K562 (cell line): ENCODE measurements around the gene ACSL3. TPM values are rescaled to one million over a fixed set of nuclear protein-coding genes. Genes with fewer than 3 reads are reported as not detected.

Experiments
- ATAC-seq: fragments of 200-7000 bp; cut with Tn5 transposase; 3 replicates; pipeline ENCODE4 v1.9.1; 2020; ENCODE audit warnings: moderate library complexity
- BruUV-seq: library from RNA; stranded (reverse); fragments of 400-500 nt; replicated peaks from 2 replicates; lab custom pipeline; 2021; lab: Mats Ljungman, UMichigan
- CTCF ChIA-PET: fragments of 300-600 bp; formaldehyde crosslinking; extraction: SDS; loops from one replicate; lab custom pipeline; 2021; ENCODE audit warnings: low intra/inter-chr PET ratio; lab: Yijun Ruan, JAX
- POLR2A ChIA-PET: fragments of 300-600, 350-650 bp; sonication (Branson Sonifier 250); formaldehyde crosslinking; extraction: SDS; loops from one replicate; lab custom pipeline; 2021; ENCODE audit warnings: antibody characterized with exemption, inconsistent platforms; lab: Yijun Ruan, JAX
- DNase-seq, 4 experiments: peaks; one replicate each; pipeline versions ENCODE4 v3.0.0 to v3.0.0-alpha.2; 2011 to 2018; ENCODE audit warnings: low spot score in 3 of 4, mixed read lengths in 3 of 4; ENCODE audit errors: extremely low read depth in 1 of 4
- FAIRE-seq: peaks from 2 replicates; lab custom pipeline; 2011; peaks lifted over from hg19 to GRCh38; lab: Jason Lieb, UNC
- H2AFZ ChIP-seq: 2 replicates; pipeline ENCODE4 v1.6.0; 2011; ENCODE audit warnings: low read depth, low read length, control low read depth, inconsistent platforms
- H3K27ac ChIP-seq: fragments of 200-600 bp; 3 replicates; pipeline ENCODE4 v1.8.0; 2011; ENCODE audit warnings: low read depth, mild to moderate bottlenecking, control low read depth, inconsistent platforms, low read length, moderate library complexity, mixed read lengths; ENCODE audit errors: extremely low read depth
- H3K27me3 ChIP-seq, 2 experiments: fragments of 300-600 bp in 1 of 2; 2 replicates in 1 of 2; 3 replicates in 1 of 2; pipeline versions ENCODE4 v1.6.0 to v1.8.0; 2011; ENCODE audit warnings: inconsistent platforms in 2 of 2, low read length in 2 of 2, mild to moderate bottlenecking in 1 of 2, mixed read lengths in 1 of 2, moderate library complexity in 1 of 2; ENCODE audit not compliant: control insufficient read depth in 2 of 2, insufficient read depth in 2 of 2
- H3K36me3 ChIP-seq: fragments of 300-600 bp; 3 replicates; pipeline ENCODE4 v1.8.0; 2011; ENCODE audit warnings: mild to moderate bottlenecking, low read length, inconsistent platforms; ENCODE audit not compliant: control insufficient read depth, insufficient read depth
- H3K4me1 ChIP-seq, 2 experiments: fragments of 200-600 bp in 1 of 2; replicated peaks in 1 of 2; 2 replicates in 1 of 2; 3 replicates in 1 of 2; pipeline versions ENCODE4 v1.5.1 to v1.8.0; 2011; ENCODE audit warnings: inconsistent platforms in 2 of 2, low read length in 2 of 2, mild to moderate bottlenecking in 1 of 2, mixed read lengths in 1 of 2, moderate library complexity in 1 of 2; ENCODE audit not compliant: control insufficient read depth in 2 of 2, insufficient read depth in 2 of 2
- H3K4me2 ChIP-seq: 2 replicates; pipeline ENCODE4 v1.6.1; 2011; ENCODE audit warnings: low read length, control low read depth, inconsistent platforms, mixed read lengths; ENCODE audit not compliant: insufficient read depth
- H3K4me3 ChIP-seq: fragments of 200-600 bp; sonication (generic), shearing (Covaris generic); 2 replicates; pipeline ENCODE4 v1.5.1; 2016; ENCODE audit warnings: control low read depth, inconsistent platforms
- H3K79me2 ChIP-seq: fragments of 200-600 bp; 3 replicates; pipeline ENCODE4 v1.8.0; 2011; ENCODE audit warnings: low read length, inconsistent platforms; ENCODE audit not compliant: control insufficient read depth, insufficient read depth
- H3K9ac ChIP-seq, 2 experiments: 2 replicates each; pipeline versions ENCODE4 v1.6.0 to v1.6.1; 2011; ENCODE audit warnings: low read depth in 2 of 2, low read length in 2 of 2, control low read depth in 1 of 2, inconsistent platforms in 1 of 2, mild to moderate bottlenecking in 1 of 2, mixed read lengths in 1 of 2; ENCODE audit not compliant: insufficient read depth in 1 of 2
- H3K9me1 ChIP-seq: one replicate; pipeline ENCODE4 v1.6.0; 2011; ENCODE audit warnings: inconsistent platforms, mild to moderate bottlenecking, low read length, moderate library complexity; ENCODE audit not compliant: control insufficient read depth, insufficient read depth
- H3K9me3 ChIP-seq: replicated peaks from 2 replicates; pipeline ENCODE4 v1.5.1; 2011; ENCODE audit warnings: low read depth, low read length, inconsistent platforms; ENCODE audit not compliant: control insufficient read depth, insufficient read depth
- H4K20me1 ChIP-seq: replicated peaks from 2 replicates; pipeline ENCODE4 v1.6.1; 2011; ENCODE audit warnings: low read length, inconsistent platforms, mixed read lengths; ENCODE audit not compliant: control insufficient read depth, insufficient read depth
- KLF6 ChIP-seq: fragments of 250-450 bp; sonication (Bioruptor Pico); IDR thresholded peaks from 2 replicates; pipeline ENCODE4 v1.4.0; 2020; ENCODE audit warnings: mild to moderate bottlenecking, moderate library complexity, borderline replicate concordance
- MYC ChIP-seq, 2 experiments: fragments of 250-450 bp in 1 of 2; sonication (Bioruptor Pico) in 1 of 2; IDR thresholded peaks; 2 replicates each; pipeline versions ENCODE4 v1.5.1 to v1.6.1; 2012 to 2021; ENCODE audit warnings: low read depth in 2 of 2, borderline replicate concordance in 1 of 2, improper control_type of control experiment in 1 of 2, low read length in 1 of 2, mild to moderate bottlenecking in 1 of 2, moderate library complexity in 1 of 2
- ZNF354B ChIP-seq: fragments of 250-450 bp; sonication (Bioruptor Pico); IDR thresholded peaks from 2 replicates; pipeline ENCODE4 v1.4.0; 2020
- WGBS: fragments of 100-300 bp; shearing (Covaris generic); methylation state at CpG from one replicate; pipeline ENCODE4 v1.1.6; 2016; ENCODE audit warnings: low coverage, mixed read lengths; ENCODE audit not compliant: insufficient coverage; ENCODE audit errors: missing lambda C conversion rate; 5-methylcytosine and 5-hydroxymethylcytosine counted together
- in situ Hi-C: fragments of 300-500 bp; cut with MboI; formaldehyde crosslinking; loops from 4 replicates; pipeline ENCODE4 v1.15.0; 2018; ENCODE audit warnings: inconsistent platforms, mixed read lengths
- intact Hi-C: fragments of 100-400 bp; cut with micrococcal nuclease; formaldehyde crosslinking; loops from 2 replicates; pipeline ENCODE4 v1.14.2; 2022
- polyA plus RNA-seq, 8 experiments: library from polyadenylated mRNA; depleted of rRNA in 4 of 8; stranded (reverse) in 5 of 8; unstranded in 3 of 8; fragments of >200 nt; fragmentation: Nextera tagmentation in 2 of 8; fragmentation: Illumina TruSeq in 1 of 8; extraction: Ambion mirVana in 2 of 8; extraction: Trizol in 1 of 8; gene quantifications; 2 replicates each; pipeline versions ENCODE4 v1.2.1 to v1.2.3, GENCODE V29; 2011 to 2014; ENCODE audit warnings: inconsistent platforms in 1 of 8, missing spikeins in 1 of 8
- total RNA-seq, 7 experiments: library from RNA; depleted of rRNA in 6 of 7; stranded (reverse); fragments of >200 nt in 6 of 7; fragmentation: Illumina TruSeq in 2 of 7; extraction: Trizol in 2 of 7; gene quantifications; 2 replicates each; pipeline versions ENCODE4 v1.2.1 to v1.2.3, GENCODE V29; 2011 to 2021; ENCODE audit warnings: low replicate concordance in 1 of 7
- TF ChIP-seq, protein P1 (sequence below), 2 experiments: IDR thresholded peaks in 1 of 2; conservative IDR thresholded peaks in 1 of 2; 2 replicates each; pipeline ENCODE4 v1.6.1; 2016; ENCODE audit warnings: low read depth in 2 of 2, mild to moderate bottlenecking in 1 of 2, missing compliant biosample characterization in 1 of 2, missing genetic modification characterization in 1 of 2, moderate library complexity in 1 of 2
- TF ChIP-seq, protein P2 (sequence below), 2 experiments: fragments of 150-350 bp in 1 of 2; IDR thresholded peaks; 2 replicates each; pipeline ENCODE4 v1.6.1; 2012 to 2016; ENCODE audit warnings: low read depth in 2 of 2, low read length in 2 of 2, mild to moderate bottlenecking in 1 of 2, moderate library complexity in 1 of 2
- TF ChIP-seq, protein P3 (sequence below): fragments of 450-650 bp; IDR thresholded peaks from 2 replicates; pipeline ENCODE4 v1.6.1; 2016; ENCODE audit warnings: mild to moderate bottlenecking
- TF ChIP-seq, protein P4 (sequence below): fragments of 250-450 bp; sonication (Bioruptor Pico); IDR thresholded peaks from 2 replicates; pipeline ENCODE4 v1.9.0; 2021; ENCODE audit warnings: mild to moderate bottlenecking, inconsistent platforms

Gene ACSL3
- total and polyA plus RNA-seq, 9 of the 15 experiments (the other 6 are each of a cell fraction or from before 2014, with no cell fraction given) = 21.3 to 123 (median 85.2) TPM

DNA sequence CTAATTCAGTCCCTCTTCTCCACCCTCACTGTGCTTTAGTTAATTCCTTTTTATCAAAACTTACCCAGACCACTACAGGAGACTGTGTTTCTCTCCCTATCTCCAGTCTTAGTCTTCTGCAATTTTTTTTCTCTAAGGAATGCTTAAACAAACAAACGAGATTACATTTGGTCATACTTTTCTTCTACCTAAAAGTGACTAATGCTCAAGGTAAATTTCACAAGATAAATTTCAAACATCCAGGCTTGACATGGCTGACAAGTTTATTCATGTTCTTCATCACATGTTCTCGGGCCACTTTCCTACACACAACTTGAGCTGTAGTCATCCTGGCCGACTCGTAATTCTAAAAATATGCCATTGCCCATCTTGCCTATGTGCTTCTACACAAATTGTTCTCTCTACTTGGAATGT lies 23.2 kb upstream of the ACSL3 start:
- Histone ChIP-seq H4K20me1 (no peaks in the 10 kb centered on the region), H3K79me2 (no peaks in the 10 kb centered on the region), H3K27ac (no peak overlapping the region), H3K9ac (no peak overlapping the region), H3K4me3 (no peak overlapping the region), H3K4me1 (peaks cover 0 to 16% of the 10 kb centered on the region in 2 experiments; a peak in 3 of 5 replicates), H3K27me3 (no peaks in the 10 kb centered on the region), H3K4me2 (no peak overlapping the region), H2AFZ (peak overlapping the region; percentile 68), H3K9me3 (no peaks in the 10 kb centered on the region), H3K36me3 (no peaks in the 10 kb centered on the region), H3K9me1 (no peaks in the 10 kb centered on the region)
- ChIA-PET CTCF (no interaction called here), POLR2A (interaction anchor here (0.6 kb wide), 1 partner anchor 10 kb away, joined by 3 read pairs; no protein-coding TSS in a partner anchor)
- ATAC-seq (no peak), DNase-seq (no peak), FAIRE-seq (no peak)
- in situ Hi-C loops = no loop called here
- BruUV-seq = no TSS peak
- intact Hi-C loops = no loop called here
- 26% methylated on average over 4 of the region's 4 CpGs for WGBS
- TF ChIP-seq, protein P1, sequence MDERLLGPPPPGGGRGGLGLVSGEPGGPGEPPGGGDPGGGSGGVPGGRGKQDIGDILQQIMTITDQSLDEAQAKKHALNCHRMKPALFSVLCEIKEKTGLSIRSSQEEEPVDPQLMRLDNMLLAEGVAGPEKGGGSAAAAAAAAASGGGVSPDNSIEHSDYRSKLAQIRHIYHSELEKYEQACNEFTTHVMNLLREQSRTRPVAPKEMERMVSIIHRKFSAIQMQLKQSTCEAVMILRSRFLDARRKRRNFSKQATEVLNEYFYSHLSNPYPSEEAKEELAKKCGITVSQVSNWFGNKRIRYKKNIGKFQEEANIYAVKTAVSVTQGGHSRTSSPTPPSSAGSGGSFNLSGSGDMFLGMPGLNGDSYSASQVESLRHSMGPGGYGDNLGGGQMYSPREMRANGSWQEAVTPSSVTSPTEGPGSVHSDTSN (CRISPR knock-in tag; IDR thresholded peaks at IDR 0.05; ENCODE audit: low read depth) = no peak
- TF ChIP-seq, protein P1 (tag; conservative IDR thresholded peaks at IDR 0.05; ENCODE audit: low read depth) = no peak
- TF ChIP-seq, protein P2, sequence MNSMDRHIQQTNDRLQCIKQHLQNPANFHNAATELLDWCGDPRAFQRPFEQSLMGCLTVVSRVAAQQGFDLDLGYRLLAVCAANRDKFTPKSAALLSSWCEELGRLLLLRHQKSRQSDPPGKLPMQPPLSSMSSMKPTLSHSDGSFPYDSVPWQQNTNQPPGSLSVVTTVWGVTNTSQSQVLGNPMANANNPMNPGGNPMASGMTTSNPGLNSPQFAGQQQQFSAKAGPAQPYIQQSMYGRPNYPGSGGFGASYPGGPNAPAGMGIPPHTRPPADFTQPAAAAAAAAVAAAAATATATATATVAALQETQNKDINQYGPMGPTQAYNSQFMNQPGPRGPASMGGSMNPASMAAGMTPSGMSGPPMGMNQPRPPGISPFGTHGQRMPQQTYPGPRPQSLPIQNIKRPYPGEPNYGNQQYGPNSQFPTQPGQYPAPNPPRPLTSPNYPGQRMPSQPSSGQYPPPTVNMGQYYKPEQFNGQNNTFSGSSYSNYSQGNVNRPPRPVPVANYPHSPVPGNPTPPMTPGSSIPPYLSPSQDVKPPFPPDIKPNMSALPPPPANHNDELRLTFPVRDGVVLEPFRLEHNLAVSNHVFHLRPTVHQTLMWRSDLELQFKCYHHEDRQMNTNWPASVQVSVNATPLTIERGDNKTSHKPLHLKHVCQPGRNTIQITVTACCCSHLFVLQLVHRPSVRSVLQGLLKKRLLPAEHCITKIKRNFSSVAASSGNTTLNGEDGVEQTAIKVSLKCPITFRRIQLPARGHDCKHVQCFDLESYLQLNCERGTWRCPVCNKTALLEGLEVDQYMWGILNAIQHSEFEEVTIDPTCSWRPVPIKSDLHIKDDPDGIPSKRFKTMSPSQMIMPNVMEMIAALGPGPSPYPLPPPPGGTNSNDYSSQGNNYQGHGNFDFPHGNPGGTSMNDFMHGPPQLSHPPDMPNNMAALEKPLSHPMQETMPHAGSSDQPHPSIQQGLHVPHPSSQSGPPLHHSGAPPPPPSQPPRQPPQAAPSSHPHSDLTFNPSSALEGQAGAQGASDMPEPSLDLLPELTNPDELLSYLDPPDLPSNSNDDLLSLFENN (IDR thresholded peaks at IDR 0.05; ENCODE audit: low read depth in 2 of 2, low read length in 2 of 2) = no peak
- no peak for TF ChIP-seq ZNF354B (CRISPR knock-in tag)
- TF ChIP-seq KLF6 (CRISPR knock-in tag) = no peak
- no peak for TF ChIP-seq MYC (IDR thresholded peaks at IDR 0.05; ENCODE audit: low read depth, low read length)
- no peak for TF ChIP-seq MYC (CRISPR knock-in tag; IDR thresholded peaks at IDR 0.05; ENCODE audit: borderline replicate concordance, low read depth)
- TF ChIP-seq, protein P3, sequence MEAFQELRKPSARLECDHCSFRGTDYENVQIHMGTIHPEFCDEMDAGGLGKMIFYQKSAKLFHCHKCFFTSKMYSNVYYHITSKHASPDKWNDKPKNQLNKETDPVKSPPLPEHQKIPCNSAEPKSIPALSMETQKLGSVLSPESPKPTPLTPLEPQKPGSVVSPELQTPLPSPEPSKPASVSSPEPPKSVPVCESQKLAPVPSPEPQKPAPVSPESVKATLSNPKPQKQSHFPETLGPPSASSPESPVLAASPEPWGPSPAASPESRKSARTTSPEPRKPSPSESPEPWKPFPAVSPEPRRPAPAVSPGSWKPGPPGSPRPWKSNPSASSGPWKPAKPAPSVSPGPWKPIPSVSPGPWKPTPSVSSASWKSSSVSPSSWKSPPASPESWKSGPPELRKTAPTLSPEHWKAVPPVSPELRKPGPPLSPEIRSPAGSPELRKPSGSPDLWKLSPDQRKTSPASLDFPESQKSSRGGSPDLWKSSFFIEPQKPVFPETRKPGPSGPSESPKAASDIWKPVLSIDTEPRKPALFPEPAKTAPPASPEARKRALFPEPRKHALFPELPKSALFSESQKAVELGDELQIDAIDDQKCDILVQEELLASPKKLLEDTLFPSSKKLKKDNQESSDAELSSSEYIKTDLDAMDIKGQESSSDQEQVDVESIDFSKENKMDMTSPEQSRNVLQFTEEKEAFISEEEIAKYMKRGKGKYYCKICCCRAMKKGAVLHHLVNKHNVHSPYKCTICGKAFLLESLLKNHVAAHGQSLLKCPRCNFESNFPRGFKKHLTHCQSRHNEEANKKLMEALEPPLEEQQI = no peak
- TF ChIP-seq, protein P4, sequence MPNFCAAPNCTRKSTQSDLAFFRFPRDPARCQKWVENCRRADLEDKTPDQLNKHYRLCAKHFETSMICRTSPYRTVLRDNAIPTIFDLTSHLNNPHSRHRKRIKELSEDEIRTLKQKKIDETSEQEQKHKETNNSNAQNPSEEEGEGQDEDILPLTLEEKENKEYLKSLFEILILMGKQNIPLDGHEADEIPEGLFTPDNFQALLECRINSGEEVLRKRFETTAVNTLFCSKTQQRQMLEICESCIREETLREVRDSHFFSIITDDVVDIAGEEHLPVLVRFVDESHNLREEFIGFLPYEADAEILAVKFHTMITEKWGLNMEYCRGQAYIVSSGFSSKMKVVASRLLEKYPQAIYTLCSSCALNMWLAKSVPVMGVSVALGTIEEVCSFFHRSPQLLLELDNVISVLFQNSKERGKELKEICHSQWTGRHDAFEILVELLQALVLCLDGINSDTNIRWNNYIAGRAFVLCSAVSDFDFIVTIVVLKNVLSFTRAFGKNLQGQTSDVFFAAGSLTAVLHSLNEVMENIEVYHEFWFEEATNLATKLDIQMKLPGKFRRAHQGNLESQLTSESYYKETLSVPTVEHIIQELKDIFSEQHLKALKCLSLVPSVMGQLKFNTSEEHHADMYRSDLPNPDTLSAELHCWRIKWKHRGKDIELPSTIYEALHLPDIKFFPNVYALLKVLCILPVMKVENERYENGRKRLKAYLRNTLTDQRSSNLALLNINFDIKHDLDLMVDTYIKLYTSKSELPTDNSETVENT = no peak
